NB4 (cell line): Measurements from ENCODE around the gene TBC1D22A.

Experiments
- DNase-seq: peaks from one replicate; pipeline ENCODE4 v3.0.0; 2010; ENCODE audit warnings: low read depth
- H3K4me3 ChIP-seq: one replicate; pipeline ENCODE4 v1.5.1; 2011; ENCODE audit warnings: mild to moderate bottlenecking, low read depth, low read length, moderate library complexity
- MYC ChIP-seq: IDR thresholded peaks from 2 replicates; pipeline ENCODE4 v1.6.1; 2011; ENCODE audit warnings: low read depth, low read length
- POLR2A ChIP-seq: IDR thresholded peaks from 2 replicates; pipeline ENCODE4 v1.6.1; 2011; ENCODE audit warnings: mild to moderate bottlenecking; ENCODE audit not compliant: insufficient read length; ENCODE audit errors: extremely low read depth
- TF ChIP-seq, protein P1 (sequence below): IDR thresholded peaks from 2 replicates; pipeline ENCODE4 v1.6.1; 2011; ENCODE audit warnings: low read depth, low read length
- TF ChIP-seq, protein P2 (sequence below): IDR thresholded peaks from one replicate; pipeline ENCODE4 v1.5.1; 2012; ENCODE audit warnings: low read depth, low read length

Gene TBC1D22A

GRCh38 chr22:47102648-47103047 lies 340.2 kb downstream of the TBC1D22A start:
- TF ChIP-seq, protein P1, sequence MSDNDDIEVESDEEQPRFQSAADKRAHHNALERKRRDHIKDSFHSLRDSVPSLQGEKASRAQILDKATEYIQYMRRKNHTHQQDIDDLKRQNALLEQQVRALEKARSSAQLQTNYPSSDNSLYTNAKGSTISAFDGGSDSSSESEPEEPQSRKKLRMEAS, result no peak
- TF ChIP-seq, protein P2, sequence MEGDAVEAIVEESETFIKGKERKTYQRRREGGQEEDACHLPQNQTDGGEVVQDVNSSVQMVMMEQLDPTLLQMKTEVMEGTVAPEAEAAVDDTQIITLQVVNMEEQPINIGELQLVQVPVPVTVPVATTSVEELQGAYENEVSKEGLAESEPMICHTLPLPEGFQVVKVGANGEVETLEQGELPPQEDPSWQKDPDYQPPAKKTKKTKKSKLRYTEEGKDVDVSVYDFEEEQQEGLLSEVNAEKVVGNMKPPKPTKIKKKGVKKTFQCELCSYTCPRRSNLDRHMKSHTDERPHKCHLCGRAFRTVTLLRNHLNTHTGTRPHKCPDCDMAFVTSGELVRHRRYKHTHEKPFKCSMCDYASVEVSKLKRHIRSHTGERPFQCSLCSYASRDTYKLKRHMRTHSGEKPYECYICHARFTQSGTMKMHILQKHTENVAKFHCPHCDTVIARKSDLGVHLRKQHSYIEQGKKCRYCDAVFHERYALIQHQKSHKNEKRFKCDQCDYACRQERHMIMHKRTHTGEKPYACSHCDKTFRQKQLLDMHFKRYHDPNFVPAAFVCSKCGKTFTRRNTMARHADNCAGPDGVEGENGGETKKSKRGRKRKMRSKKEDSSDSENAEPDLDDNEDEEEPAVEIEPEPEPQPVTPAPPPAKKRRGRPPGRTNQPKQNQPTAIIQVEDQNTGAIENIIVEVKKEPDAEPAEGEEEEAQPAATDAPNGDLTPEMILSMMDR, result no peak
- TF ChIP-seq MYC, result no peak
- no peak for TF ChIP-seq POLR2A
- no peak overlapping the region for H3K4me3 ChIP-seq
- no peak for DNase-seq

DNA sequence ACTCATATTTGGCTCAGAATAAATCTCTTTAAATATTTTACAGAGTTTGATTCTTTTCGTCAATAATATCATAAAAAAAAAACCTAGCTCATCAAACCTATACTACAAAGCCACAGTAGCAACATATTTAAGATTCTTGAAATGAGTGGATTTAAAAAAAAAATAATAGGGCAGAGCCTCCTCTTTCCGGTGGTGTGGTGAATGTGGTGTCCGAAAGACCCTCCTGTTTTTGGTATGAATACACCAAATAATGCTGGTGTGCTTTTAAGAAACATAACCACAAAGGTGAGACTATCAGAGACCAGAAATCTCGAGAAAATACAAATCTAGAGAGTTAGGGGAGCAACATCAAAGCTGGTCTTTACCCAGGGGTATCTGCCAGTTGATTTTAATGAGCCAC lies 342.6 kb downstream of the TBC1D22A start:
- TF ChIP-seq POLR2A (no peak), MYC (no peak)
- TF ChIP-seq, protein P1, result no peak
- TF ChIP-seq, protein P2, result no peak
- H3K4me3 ChIP-seq, result no peak overlapping the region
- DNase-seq, result no peak

DNA sequence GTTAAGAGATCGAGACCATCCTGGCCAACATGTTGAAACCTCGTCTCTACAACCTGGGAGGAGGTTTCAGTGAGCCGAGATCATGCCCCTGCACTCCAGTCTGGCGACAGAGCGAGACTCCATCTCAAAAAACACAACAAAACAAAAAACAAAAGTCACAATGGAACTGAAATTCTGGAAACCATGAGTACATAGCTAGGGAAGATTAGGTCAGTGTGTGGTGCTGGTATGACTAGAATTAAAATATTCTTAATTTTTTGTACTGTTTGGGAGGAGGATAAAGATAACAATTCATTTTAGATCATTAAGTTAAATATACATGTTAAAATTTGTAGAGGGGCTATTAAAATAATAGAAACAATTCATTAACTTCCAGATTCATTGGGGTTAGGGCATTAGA lies 344.4 kb downstream of the TBC1D22A start:
- no peak overlapping the region for H3K4me3 ChIP-seq
- DNase-seq, result no peak
- TF ChIP-seq, protein P2, result no peak
- no peak for TF ChIP-seq MYC
- no peak for TF ChIP-seq POLR2A
- TF ChIP-seq, protein P1, result no peak

DNA sequence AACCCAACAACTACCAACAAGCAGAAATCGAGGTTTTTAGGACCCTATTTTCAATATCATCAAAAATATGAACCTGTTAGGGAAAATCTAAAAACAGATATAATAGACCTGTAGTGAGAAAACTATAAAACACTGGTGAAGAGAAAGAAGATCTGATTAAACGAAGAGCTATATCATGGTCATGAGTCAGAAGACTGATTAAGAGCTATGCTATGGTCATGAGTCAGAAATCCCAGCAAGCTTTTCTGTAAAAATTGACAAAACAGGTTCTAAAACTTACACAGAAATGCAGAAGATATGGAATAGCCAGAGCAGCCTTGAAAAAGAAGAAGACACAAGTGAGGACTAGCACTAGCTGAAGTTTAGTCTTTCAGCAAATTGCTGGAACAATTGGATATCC lies 345.0 kb downstream of the TBC1D22A start:
- no peak for DNase-seq
- H3K4me3 ChIP-seq, result no peak overlapping the region
- TF ChIP-seq, protein P1, result no peak
- TF ChIP-seq POLR2A (no peak), MYC (no peak)
- TF ChIP-seq, protein P2, result no peak

DNA sequence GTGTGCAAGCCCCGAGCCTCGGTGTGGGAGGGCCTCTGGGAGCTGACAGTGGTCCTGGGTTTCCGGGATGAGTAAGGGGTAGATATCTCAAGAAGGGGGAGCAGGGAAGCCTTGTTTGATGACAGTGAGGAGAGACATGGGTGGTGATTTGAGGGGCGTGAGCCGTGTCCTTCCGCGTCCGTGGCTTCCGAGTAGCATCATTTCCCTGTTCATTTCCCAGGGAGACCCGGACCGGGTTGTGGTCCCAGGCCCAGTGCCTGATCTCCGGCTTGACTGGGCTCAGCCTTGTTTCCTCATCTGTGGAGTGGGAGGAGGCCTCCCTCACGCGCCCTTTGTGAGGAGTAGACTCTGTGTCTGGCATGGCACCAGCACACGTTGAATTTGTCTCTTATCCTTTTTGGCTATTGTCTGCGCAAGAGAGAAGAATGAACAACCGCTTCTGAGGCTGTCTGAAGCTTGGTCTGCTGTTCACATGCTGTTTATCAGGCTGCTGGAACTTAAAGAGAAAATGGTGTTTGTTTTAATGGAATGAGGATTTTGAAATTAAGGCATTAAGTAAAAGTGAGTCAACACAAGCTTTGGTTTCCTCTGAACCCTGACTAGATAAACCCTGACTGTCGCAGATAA lies 348.5 kb downstream of the TBC1D22A start:
- H3K4me3 ChIP-seq, result no peak overlapping the region
- TF ChIP-seq, protein P2, result no peak
- no peak for TF ChIP-seq POLR2A
- no peak for TF ChIP-seq MYC
- TF ChIP-seq, protein P1, result no peak
- no peak for DNase-seq
